ENCODE measurements around the gene FCN2. TPM values are rescaled to one million over a fixed set of nuclear protein-coding genes. Genes with fewer than 3 reads are reported as not detected.

FCN2 gene
- polyA plus RNA-seq (2011; rRNA removed) (not detected in 2 replicates), polyA plus RNA-seq (2017; fragmentation: RNase III; extraction: RNeasy Plus Mini Kit Qiagen cat#74134 plus additional on column Dnase treatment) (not detected in 3 replicates), polyA minus RNA-seq (2011; rRNA and poly(A)+ RNA removed) (not detected in 2 replicates)
- not detected in 2 replicates for polyA plus RNA-seq (2012; cell fraction: cytosol; rRNA removed)
- not detected in 2 replicates for polyA plus RNA-seq (2012; cell fraction: nucleus; rRNA removed)

- H3K9me3 ChIP-seq = no peaks in the 10 kb centered on the region
- TF ChIP-seq MAX (IDR thresholded peaks at IDR 0.05) (no peak), HOXB13 (CRISPR knock-in tag; IDR thresholded peaks at IDR 0.05; ENCODE audit: low read depth) (no peak), MAFK (IDR thresholded peaks at IDR 0.05; ENCODE audit: partially characterized antibody) (no peak), REST (IDR thresholded peaks at IDR 0.05) (no peak), ESRRA (IDR thresholded peaks at IDR 0.05; ENCODE audit: borderline replicate concordance, low read length) (no peak), HMGXB4 (CRISPR knock-in tag; IDR thresholded peaks at IDR 0.05; ENCODE audit: borderline replicate concordance) (no peak)
- WGBS (ENCODE audit: missing lambda C conversion rate) = 62% methylated on average over 16 of the region's 25 CpGs
- H3K27ac ChIP-seq = no peak within 1 kb of the TSS
- H3K4me2 ChIP-seq = no peak within 1 kb of the TSS
- ATAC-seq = no peak
- POLR2A ChIA-PET = no interaction called here
- no peak for FAIRE-seq
- no peak within 1 kb of the TSS for H3K4me3 ChIP-seq
- no peaks in the 10 kb centered on the region for H3K4me1 ChIP-seq
- DNase-seq (ENCODE audit: low read depth in 1 of 2, low spot score in 1 of 2) = no peak
- CTCF ChIA-PET = interaction anchor here (1.4 kb wide), 1 partner anchor 10 kb away, joined by 4 read pairs; no protein-coding TSS in a partner anchor
Measured at GRCh38 chr9:134880484-134881312, at the start of gene FCN2. Gene FCN2, plus strand, starts transcription at chr9:134880810. Its CDS starts 12 bp downstream, at chr9:134880822.

- WGBS (ENCODE audit: missing lambda C conversion rate) = 86% methylated on average over 21 of the region's 21 CpGs
- ATAC-seq = no peak
- Histone ChIP-seq H3K4me3 (no peak overlapping the region), H3K27ac (no peak overlapping the region), H3K9me3 (no peaks in the 10 kb centered on the region), H3K4me2 (no peak overlapping the region), H3K4me1 (no peaks in the 10 kb centered on the region)
- FAIRE-seq = no peak
- no peak for DNase-seq (ENCODE audit: low read depth in 1 of 2, low spot score in 1 of 2)
- ChIA-PET POLR2A (no interaction called here), CTCF (interaction anchor here (1.5 kb wide), 1 partner anchor 9 kb away, joined by 3 read pairs; no protein-coding TSS in a partner anchor)
- TF ChIP-seq CHD2 (IDR thresholded peaks at IDR 0.05; ENCODE audit: low read length, partially characterized antibody) = no peak
- TF ChIP-seq EHMT2 (IDR thresholded peaks at IDR 0.05; ENCODE audit: low read depth) = no peak
- TF ChIP-seq SMC3 (IDR thresholded peaks at IDR 0.05) = no peak
- TF ChIP-seq, protein P1, sequence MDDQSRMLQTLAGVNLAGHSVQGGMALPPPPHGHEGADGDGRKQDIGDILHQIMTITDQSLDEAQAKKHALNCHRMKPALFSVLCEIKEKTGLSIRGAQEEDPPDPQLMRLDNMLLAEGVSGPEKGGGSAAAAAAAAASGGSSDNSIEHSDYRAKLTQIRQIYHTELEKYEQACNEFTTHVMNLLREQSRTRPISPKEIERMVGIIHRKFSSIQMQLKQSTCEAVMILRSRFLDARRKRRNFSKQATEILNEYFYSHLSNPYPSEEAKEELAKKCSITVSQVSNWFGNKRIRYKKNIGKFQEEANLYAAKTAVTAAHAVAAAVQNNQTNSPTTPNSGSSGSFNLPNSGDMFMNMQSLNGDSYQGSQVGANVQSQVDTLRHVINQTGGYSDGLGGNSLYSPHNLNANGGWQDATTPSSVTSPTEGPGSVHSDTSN (IDR thresholded peaks at IDR 0.05) = no peak
- TF ChIP-seq JUN (IDR thresholded peaks at IDR 0.05) = no peak
- TF ChIP-seq GATA3 (IDR thresholded peaks at IDR 0.05; ENCODE audit: borderline replicate concordance) = no peak
- TF ChIP-seq RNF2 (IDR thresholded peaks at IDR 0.05; ENCODE audit: borderline replicate concordance, low read depth) = no peak
- no peak for TF ChIP-seq CEBPB (IDR thresholded peaks at IDR 0.05)
- TF ChIP-seq CHD4 (IDR thresholded peaks at IDR 0.05; ENCODE audit: borderline replicate concordance) = no peak
- TF ChIP-seq NPAS2 (CRISPR knock-in tag; IDR thresholded peaks at IDR 0.05; ENCODE audit: borderline replicate concordance) = no peak
- TF ChIP-seq EP300 (IDR thresholded peaks at IDR 0.05) = no peak
- no peak for TF ChIP-seq JUNB (IDR thresholded peaks at IDR 0.05)
- no peak for TF ChIP-seq SREBF2 (IDR thresholded peaks at IDR 0.05)
Measured at GRCh38 chr9:134830926-134831720, 49.5 kb upstream of the FCN2 start.

Measured in A549 (cell line).